ENCODE data around the gene NFIB.

NFIB gene

GRCh38 chr9:14144215-14144614 is 169.7 kb downstream of the NFIB start:
- TF ChIP-seq HDGF (IDR thresholded peaks at IDR 0.05; ENCODE audit: borderline replicate concordance) (no peak), FOXM1 (IDR thresholded peaks at IDR 0.05; ENCODE audit: borderline replicate concordance) (no peak), BHLHE40 (IDR thresholded peaks at IDR 0.05; ENCODE audit: borderline replicate concordance) (no peak), TARDBP (IDR thresholded peaks at IDR 0.05) (no peak), LEF1 (IDR thresholded peaks at IDR 0.05; ENCODE audit: borderline replicate concordance) (no peak)
- DNase-seq (ENCODE audit: extremely low spot score): no peak
- CTCF ChIA-PET: no interaction called here
- POLR2A ChIA-PET: no interaction called here

GRCh38 chr9:14141699-14142098 is 172.2 kb downstream of the NFIB start:
- DNase-seq (ENCODE audit: extremely low spot score): no peak
- CTCF ChIA-PET: interaction anchor here (0.6 kb wide), 1 partner anchor 206 kb away, joined by 3 read pairs; no protein-coding TSS in a partner anchor
- POLR2A ChIA-PET: no interaction called here
- no peak for TF ChIP-seq SUZ12 (IDR thresholded peaks at IDR 0.05)
- no peak for TF ChIP-seq ARNT (IDR thresholded peaks at IDR 0.05)
- peak; percentile 91 for TF ChIP-seq ZNF384 (IDR thresholded peaks at IDR 0.05)
- TF ChIP-seq PKNOX1 (IDR thresholded peaks at IDR 0.05): peak; percentile 33; the same call in 1 of the 2 replicates
- TF ChIP-seq CTBP1 (IDR thresholded peaks at IDR 0.05; ENCODE audit: borderline replicate concordance): no peak
- no peak for TF ChIP-seq FOXK2 (IDR thresholded peaks at IDR 0.05)

GRCh38 chr9:14140096-14140697 is 173.7 kb downstream of the NFIB start:
- TF ChIP-seq ZNF384 (IDR thresholded peaks at IDR 0.05): no peak
- no peak for TF ChIP-seq NFRKB (IDR thresholded peaks at IDR 0.05)
- TF ChIP-seq FOXM1 (IDR thresholded peaks at IDR 0.05; ENCODE audit: borderline replicate concordance): no peak
- no peak for TF ChIP-seq FOXK2 (IDR thresholded peaks at IDR 0.05)
- TF ChIP-seq L3MBTL2 (conservative IDR thresholded peaks at IDR 0.05): no peak
- no peak for TF ChIP-seq CTBP1 (IDR thresholded peaks at IDR 0.05; ENCODE audit: borderline replicate concordance)
- no peak for TF ChIP-seq TARDBP (IDR thresholded peaks at IDR 0.05)
- no peak for TF ChIP-seq HDGF (IDR thresholded peaks at IDR 0.05; ENCODE audit: borderline replicate concordance)
- no peak for TF ChIP-seq ARNT (IDR thresholded peaks at IDR 0.05)
- no peak for TF ChIP-seq ELF4 (IDR thresholded peaks at IDR 0.05)
- no peak for TF ChIP-seq FOXA1 (IDR thresholded peaks at IDR 0.05)
- POLR2A ChIA-PET: no interaction called here
- CTCF ChIA-PET: no interaction called here
- no peak for DNase-seq (ENCODE audit: extremely low spot score)

- POLR2A ChIA-PET: interaction anchor here (1.0 kb wide), 1 partner anchor 12 kb away, joined by 3 read pairs; no protein-coding TSS in a partner anchor
- TF ChIP-seq FOXA1 (IDR thresholded peaks at IDR 0.05): no peak
- TF ChIP-seq PKNOX1 (IDR thresholded peaks at IDR 0.05): no peak
- TF ChIP-seq FOXK2 (IDR thresholded peaks at IDR 0.05): no peak
- TF ChIP-seq FOXM1 (IDR thresholded peaks at IDR 0.05; ENCODE audit: borderline replicate concordance): no peak
- TF ChIP-seq ARNT (IDR thresholded peaks at IDR 0.05): no peak
- no peak for TF ChIP-seq ZNF384 (IDR thresholded peaks at IDR 0.05)
- no peak for TF ChIP-seq BHLHE40 (IDR thresholded peaks at IDR 0.05; ENCODE audit: borderline replicate concordance)
- no peak for TF ChIP-seq CTBP1 (IDR thresholded peaks at IDR 0.05; ENCODE audit: borderline replicate concordance)
- CTCF ChIA-PET: no interaction called here
- no peak for DNase-seq (ENCODE audit: extremely low spot score)
These were observed 174.7 kb downstream of the NFIB start for GRCh38 chr9:14139287-14139686.

GRCh38 chr9:14136646-14137370 is 177.1 kb downstream of the NFIB start:
- DNase-seq (ENCODE audit: extremely low spot score): no peak
- POLR2A ChIA-PET: no interaction called here
- TF ChIP-seq PKNOX1 (IDR thresholded peaks at IDR 0.05) (peak; percentile 80), NFRKB (IDR thresholded peaks at IDR 0.05) (no peak), CTBP1 (IDR thresholded peaks at IDR 0.05; ENCODE audit: borderline replicate concordance) (peak; percentile 75), ARNT (IDR thresholded peaks at IDR 0.05) (peak; percentile 25; the same call in 1 of the 2 replicates)
- CTCF ChIA-PET: no interaction called here

GRCh38 chr9:14136047-14136635 is 177.8 kb downstream of the NFIB start:
- CTCF ChIA-PET: no interaction called here
- DNase-seq (ENCODE audit: extremely low spot score): no peak
- TF ChIP-seq ELF4 (IDR thresholded peaks at IDR 0.05): no peak
- peak; percentile 52; the same call in 1 of the 2 replicates for TF ChIP-seq PKNOX1 (IDR thresholded peaks at IDR 0.05)
- TF ChIP-seq FOXA1 (IDR thresholded peaks at IDR 0.05): no peak
- no peak for TF ChIP-seq BHLHE40 (IDR thresholded peaks at IDR 0.05; ENCODE audit: borderline replicate concordance)
- TF ChIP-seq CTBP1 (IDR thresholded peaks at IDR 0.05; ENCODE audit: borderline replicate concordance): no peak
- no peak for TF ChIP-seq NFRKB (IDR thresholded peaks at IDR 0.05)
- POLR2A ChIA-PET: no interaction called here

Measured in HEK293T (cell line).